Neuronal stem cell (in vitro differentiated cells): Measurements from ENCODE around the gene SCD. TPM values are rescaled to one million over a fixed set of nuclear protein-coding genes. Genes with fewer than 3 reads are reported as not detected.

Experiments used
- DNase-seq: peaks from one replicate; pipeline ENCODE4 v3.0.0-alpha.2; 2013; ENCODE audit warnings: low spot score
- H2AFZ ChIP-seq: one replicate; pipeline ENCODE4 v1.6.1; 2013; ENCODE audit warnings: mild to moderate bottlenecking, low read length, inconsistent platforms
- H2AK5ac ChIP-seq: 2 replicates; pipeline ENCODE4 v1.6.1; 2013; ENCODE audit warnings: low read depth, mild to moderate bottlenecking, inconsistent platforms, low read length, moderate library complexity, mixed read lengths
- H2BK120ac ChIP-seq: 2 replicates; pipeline ENCODE4 v1.6.1; 2013; ENCODE audit warnings: low read depth, mild to moderate bottlenecking, inconsistent platforms, low read length, moderate library complexity, mixed read lengths
- H2BK12ac ChIP-seq: one replicate; pipeline ENCODE4 v1.6.1; 2013; ENCODE audit warnings: low read length, inconsistent platforms
- H2BK15ac ChIP-seq: 2 replicates; pipeline ENCODE4 v1.6.1; 2013; ENCODE audit warnings: mild to moderate bottlenecking, low read length, inconsistent platforms, mixed read lengths
- H2BK5ac ChIP-seq: one replicate; pipeline ENCODE4 v1.6.1; 2013; ENCODE audit warnings: inconsistent platforms, mild to moderate bottlenecking, low read length, moderate library complexity
- H3K14ac ChIP-seq: one replicate; pipeline ENCODE4 v1.6.1; 2013; ENCODE audit warnings: low read length, inconsistent platforms
- H3K18ac ChIP-seq: 2 replicates; pipeline ENCODE4 v1.6.1; 2013; ENCODE audit warnings: low read length, inconsistent platforms
- H3K23ac ChIP-seq: 2 replicates; pipeline ENCODE4 v1.6.1; 2013; ENCODE audit warnings: low read depth, mild to moderate bottlenecking, mixed read lengths, low read length, inconsistent platforms; ENCODE audit not compliant: poor library complexity
- H3K27ac ChIP-seq: replicated peaks from 3 replicates; pipeline ENCODE4 v1.5.1; 2013; ENCODE audit warnings: low read length, inconsistent platforms
- H3K27me3 ChIP-seq, 3 experiments: 2 replicates each; pipeline ENCODE4 v1.6.1; 2013; ENCODE audit warnings: low read length in 3 of 3, mild to moderate bottlenecking in 2 of 3, inconsistent platforms in 1 of 3, low read depth in 1 of 3, mixed read lengths in 1 of 3, moderate library complexity in 1 of 3; ENCODE audit not compliant: control insufficient read depth in 3 of 3, insufficient read depth in 3 of 3
- H3K36me3 ChIP-seq, 2 donors: replicated peaks in 1 of 2; 2 replicates each; pipeline ENCODE4 v1.6.1; 2013; ENCODE audit warnings: low read length in 2 of 2; ENCODE audit not compliant: control insufficient read depth in 2 of 2, insufficient read depth in 2 of 2
- H3K4ac ChIP-seq: 2 replicates; pipeline ENCODE4 v1.6.1; 2013; ENCODE audit warnings: inconsistent platforms, mild to moderate bottlenecking, low read length, moderate library complexity
- H3K4me1 ChIP-seq, 2 donors: 1 replicate in 1 of 2; 2 replicates in 1 of 2; pipeline ENCODE4 v1.6.1; 2013; ENCODE audit warnings: low read length in 2 of 2, low read depth in 1 of 2; ENCODE audit not compliant: control insufficient read depth in 2 of 2, insufficient read depth in 1 of 2
- H3K4me2 ChIP-seq: one replicate; pipeline ENCODE4 v1.6.1; 2013; ENCODE audit warnings: mild to moderate bottlenecking, low read length, inconsistent platforms; ENCODE audit not compliant: insufficient read depth, poor library complexity, severe bottlenecking
- H3K4me3 ChIP-seq, 2 donors: 2 replicates each; pipeline ENCODE4 v1.5.1; 2013; ENCODE audit warnings: low read length in 2 of 2, mild to moderate bottlenecking in 2 of 2, inconsistent platforms in 1 of 2, moderate library complexity in 1 of 2
- H3K79me1 ChIP-seq: one replicate; pipeline ENCODE4 v1.6.1; 2013; ENCODE audit warnings: low read depth, mild to moderate bottlenecking, inconsistent platforms, low read length, moderate library complexity
- H3K9ac ChIP-seq: one replicate; pipeline ENCODE4 v1.6.1; 2013; ENCODE audit warnings: mild to moderate bottlenecking, low read depth, low read length, inconsistent platforms; ENCODE audit not compliant: poor library complexity
- H3K9me3 ChIP-seq, 2 donors: replicated peaks in 1 of 2; 2 replicates each; pipeline versions ENCODE3 to v1.6.1; 2013; ENCODE audit warnings: low read length in 2 of 2, mild to moderate bottlenecking in 2 of 2, inconsistent platforms in 1 of 2, low read depth in 1 of 2, mixed read lengths in 1 of 2, moderate library complexity in 1 of 2; ENCODE audit not compliant: control insufficient read depth in 2 of 2, insufficient read depth in 1 of 2
- H4K8ac ChIP-seq: one replicate; pipeline ENCODE4 v1.6.1; 2013; ENCODE audit warnings: low read depth, mild to moderate bottlenecking, inconsistent platforms, low read length, moderate library complexity
- H4K91ac ChIP-seq: one replicate; pipeline ENCODE4 v1.6.1; 2013; ENCODE audit warnings: low read length, low read depth, mild to moderate bottlenecking, inconsistent platforms; ENCODE audit not compliant: poor library complexity
- WGBS, 2 donors: extraction: QIAGEN DNeasy Blood & Tissue Kit; methylation state at CpG; one replicate each; pipeline ENCODE4 v1.1.7; 2013; ENCODE audit warnings: missing lambda C conversion rate in 2 of 2, mixed read lengths in 1 of 2; ENCODE audit not compliant: insufficient read length in 2 of 2, insufficient replicate concordance in 1 of 2; ENCODE audit errors: extremely low coverage in 2 of 2; 5-methylcytosine and 5-hydroxymethylcytosine counted together
- small RNA-seq: library from polyadenylated mRNA; stranded (forward); fragments of <200 nt; extraction: miRNeasy Mini kit (QIAGEN cat#:217004); gene quantifications from one replicate; pipeline ENCODE3, GENCODE V24; 2013; ENCODE audit not compliant: insufficient read depth

SCD gene

GRCh38 chr10:100401631-100402328 lies 54.7 kb downstream of the SCD start:
- Histone ChIP-seq H3K4me1 (no peaks in the 10 kb centered on the region), H3K4me2 (no peak overlapping the region), H3K23ac (no peak overlapping the region), H2BK5ac (no peak overlapping the region), H3K14ac (no peak overlapping the region), H3K9ac (no peak overlapping the region), H3K18ac (no peak overlapping the region), H3K27me3 (no peaks in the 10 kb centered on the region), H2AK5ac (no peak overlapping the region), H2BK12ac (no peak overlapping the region), H3K79me1 (no peaks in the 10 kb centered on the region), H3K36me3 (peaks cover 0 to 6% of the 10 kb centered on the region in 2 donors), H3K9me3 (peaks cover 5 to 10% of the 10 kb centered on the region in 2 donors), H3K4me3 (no peak overlapping the region), H3K4ac (no peak overlapping the region), H2BK120ac (no peak overlapping the region), H3K27ac (no peak overlapping the region), H2BK15ac (no peak overlapping the region), H2AFZ (no peak overlapping the region), H4K91ac (no peak overlapping the region), H4K8ac (no peak overlapping the region)
- no peak for DNase-seq
- WGBS, 2 donors = no CpG with 5 or more reads among the region's 4 CpGs

GRCh38 chr10:100403734-100404133 lies 56.7 kb downstream of the SCD start:
- Histone ChIP-seq H3K4ac (no peak overlapping the region), H2BK12ac (no peak overlapping the region), H3K23ac (no peak overlapping the region), H2BK120ac (no peak overlapping the region), H3K4me3 (no peak overlapping the region), H3K36me3 (peaks cover 0 to 6% of the 10 kb centered on the region in 2 donors), H3K9ac (no peak overlapping the region), H3K18ac (no peak overlapping the region), H2BK15ac (no peak overlapping the region), H3K27me3 (no peaks in the 10 kb centered on the region), H2BK5ac (no peak overlapping the region), H3K4me1 (no peaks in the 10 kb centered on the region), H4K91ac (no peak overlapping the region), H2AFZ (no peak overlapping the region), H3K14ac (no peak overlapping the region), H2AK5ac (no peak overlapping the region), H3K4me2 (no peak overlapping the region), H4K8ac (no peak overlapping the region), H3K9me3 (peaks cover 5 to 10% of the 10 kb centered on the region in 2 donors), H3K79me1 (no peaks in the 10 kb centered on the region), H3K27ac (no peak overlapping the region)
- WGBS, 2 donors = no CpG with 5 or more reads among the region's 3 CpGs
- DNase-seq = no peak

GRCh38 chr10:100413173-100413572 lies 66.1 kb downstream of the SCD start:
- no peaks in the 10 kb centered on the region for H3K36me3 ChIP-seq
- no peak overlapping the region for H4K8ac ChIP-seq
- no peak overlapping the region for H2AFZ ChIP-seq
- H3K23ac ChIP-seq = no peak overlapping the region
- no peak overlapping the region for H2BK120ac ChIP-seq
- H3K27me3 ChIP-seq = no peaks in the 10 kb centered on the region
- no peak overlapping the region for H2BK15ac ChIP-seq
- WGBS, 2 donors = no CpG with 5 or more reads among the region's 3 CpGs
- H3K4me1 ChIP-seq = no peaks in the 10 kb centered on the region
- no peak overlapping the region for H3K9ac ChIP-seq
- no peak overlapping the region for H3K4me2 ChIP-seq
- DNase-seq = no peak
- no peak overlapping the region for H2BK5ac ChIP-seq
- no peak overlapping the region for H2AK5ac ChIP-seq
- H3K9me3 ChIP-seq = peaks cover 0 to 2% of the 10 kb centered on the region in 2 donors
- H3K4me3 ChIP-seq = no peak overlapping the region
- H3K4ac ChIP-seq = no peak overlapping the region
- no peak overlapping the region for H3K27ac ChIP-seq
- no peak overlapping the region for H3K18ac ChIP-seq
- no peaks in the 10 kb centered on the region for H3K79me1 ChIP-seq
- H4K91ac ChIP-seq = no peak overlapping the region
- H3K14ac ChIP-seq = no peak overlapping the region
- H2BK12ac ChIP-seq = no peak overlapping the region

Small RNA genes lying within 50 kb of the gene (small RNA-seq; reads per million reads assigned to genes)
- gene RF00019 = not detected
